ENCODE results near the gene ADORA2A. TPM values are rescaled to one million over a fixed set of nuclear protein-coding genes. Genes with fewer than 3 reads are reported as not detected.

ADORA2A gene
- 0.35 and 15.0 TPM in 2 replicates for total RNA-seq (ENCODE audit: low replicate concordance)

DNA sequence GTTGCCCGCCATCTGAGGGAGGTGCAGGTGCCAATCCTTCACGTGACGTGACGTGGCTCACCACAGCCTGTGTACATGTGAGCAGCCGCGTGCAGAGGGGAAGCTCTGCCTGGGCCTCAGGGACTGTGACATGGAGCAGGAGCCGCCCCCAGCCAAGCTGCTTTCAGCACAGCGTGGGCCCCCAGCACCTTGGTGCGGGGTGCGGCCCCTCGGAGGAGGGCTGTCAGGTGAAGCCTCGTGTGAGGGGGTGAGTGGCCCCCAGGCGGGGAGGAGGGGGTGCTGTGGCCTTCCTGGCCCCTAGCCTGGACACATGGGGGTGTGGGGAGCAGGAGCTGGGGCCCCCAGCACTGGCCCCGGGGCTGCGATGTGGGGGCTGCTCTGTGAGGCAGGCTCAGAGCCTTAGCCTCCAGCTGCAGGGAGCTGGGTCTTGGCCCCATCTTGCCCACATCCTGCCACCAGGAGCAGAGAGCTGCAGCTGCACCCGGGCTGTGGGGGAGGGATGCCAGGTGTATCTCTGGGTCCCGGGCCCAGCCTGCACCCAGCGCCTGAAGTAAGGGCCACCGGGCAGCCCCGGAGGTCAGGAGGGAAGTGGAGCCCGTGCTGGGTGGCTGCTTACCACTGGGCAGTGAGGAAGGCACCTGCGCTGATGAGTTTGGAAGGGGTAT is at the start of gene ADORA2A:
Gene ADORA2A (plus strand): TSS at position 100 of the 665 bp plus-strand sequence. CDS start 5,806 bp downstream, outside the sequence.

Other genes starting within 250 kb of the ADORA2A start
- 1.2 and 4.7 TPM in 2 replicates for gene SUSD2, start 246.1 kb upstream of the ADORA2A start, total RNA-seq (ENCODE audit: low replicate concordance)
- gene GGT5, start 182.5 kb upstream of the ADORA2A start, total RNA-seq (ENCODE audit: low replicate concordance) = 1.6 and 5.1 TPM in 2 replicates
- gene SPECC1L, start 156.8 kb upstream of the ADORA2A start, total RNA-seq (ENCODE audit: low replicate concordance) = 24.1 and 30.1 TPM in 2 replicates
- gene UPB1, start 67.7 kb downstream of the ADORA2A start, total RNA-seq (ENCODE audit: low replicate concordance) = 1.4 TPM in 1 of 2 replicates, not detected in the other
- gene GUCD1, start 127.5 kb downstream of the ADORA2A start, total RNA-seq (ENCODE audit: low replicate concordance) = 153 and 182 TPM in 2 replicates
- 193 and 203 TPM in 2 replicates for gene SNRPD3, start 128.4 kb downstream of the ADORA2A start, total RNA-seq (ENCODE audit: low replicate concordance)
- gene LRRC75B, start 165.5 kb downstream of the ADORA2A start, total RNA-seq (ENCODE audit: low replicate concordance) = 1.9 and 2.6 TPM in 2 replicates
- gene GGT1, start 175.6 kb downstream of the ADORA2A start, total RNA-seq (ENCODE audit: low replicate concordance) = 0.83 and 2.3 TPM in 2 replicates

Data from smooth muscle cell of the coronary artery (primary cell).